Measurements from ENCODE around the gene PIK3C2G. TPM values are rescaled to one million over a fixed set of nuclear protein-coding genes. Genes with fewer than 3 reads are reported as not detected.

The PIK3C2G gene
- total RNA-seq, 4 donors from 2014 or later, result 17.9 to 27.7 (median 26.6) TPM

- intact Hi-C loops (cut with DNase I; ENCODE audit: low total_unique reads), result no loop called here
- 54 to 75% methylated on average over 3 of the region's 3 CpGs for whole genome bisulfite sequencing, 2 donors
- DNase-seq (ENCODE audit: low spot score in 2 of 2), result no peak
- TF ChIP-seq CTCF (IDR thresholded peaks at IDR 0.05), result no peak
- H3K4me3 ChIP-seq (ENCODE audit: low read depth, poor library complexity, severe bottlenecking), result no peak overlapping the region
Observed at GRCh38 chr12:18446061-18446644, 184.8 kb downstream of the PIK3C2G start.

GRCh38 chr12:18454330-18454729 is 193.0 kb downstream of the PIK3C2G start:
- intact Hi-C loops (cut with DNase I; ENCODE audit: low total_unique reads), result no loop called here
- WGBS, 2 donors, result 56 to 66% methylated on average over 1 of the region's 1 CpG
- no peak overlapping the region for H3K4me3 ChIP-seq (ENCODE audit: low read depth, poor library complexity, severe bottlenecking)
- no peak for DNase-seq (ENCODE audit: low spot score in 2 of 2)
- TF ChIP-seq POLR2A (IDR thresholded peaks at IDR 0.05), result no peak
- no peak for TF ChIP-seq CTCF (IDR thresholded peaks at IDR 0.05)

- intact Hi-C loops (cut with DNase I; ENCODE audit: low total_unique reads), result no loop called here
- H3K4me3 ChIP-seq (ENCODE audit: low read depth, poor library complexity, severe bottlenecking), result no peak overlapping the region
- 96 to 97% methylated on average over 2 of the region's 2 CpGs for WGBS, 2 donors
- TF ChIP-seq POLR2A (IDR thresholded peaks at IDR 0.05), result no peak
- no peak for TF ChIP-seq CTCF (IDR thresholded peaks at IDR 0.05)
- no peak for DNase-seq (ENCODE audit: low spot score in 2 of 2)
Observed at GRCh38 chr12:18456344-18456743, 195.0 kb downstream of the PIK3C2G start.

- TF ChIP-seq CTCF (IDR thresholded peaks at IDR 0.05) (no peak), POLR2A (IDR thresholded peaks at IDR 0.05) (no peak)
- DNase-seq (ENCODE audit: low spot score in 2 of 2), result no peak
Observed at GRCh38 chr12:18457362-18457761, 196.0 kb downstream of the PIK3C2G start.

GRCh38 chr12:18461758-18462157 is 200.4 kb downstream of the PIK3C2G start:
- intact Hi-C loops (cut with DNase I; ENCODE audit: low total_unique reads), result no loop called here
- 55 to 59% methylated on average over 2 of the region's 2 CpGs for WGBS, 2 donors
- TF ChIP-seq POLR2A (IDR thresholded peaks at IDR 0.05), result no peak
- TF ChIP-seq CTCF (IDR thresholded peaks at IDR 0.05), result no peak
- no peak for DNase-seq (ENCODE audit: low spot score in 2 of 2)
- no peak overlapping the region for H3K4me3 ChIP-seq (ENCODE audit: low read depth, poor library complexity, severe bottlenecking)

More at GRCh38 chr12:18457362-18457761, 196.0 kb downstream of the PIK3C2G start:
- WGBS, 2 donors, result 65 to 68% methylated on average over 1 of the region's 1 CpG
- intact Hi-C loops (cut with DNase I; ENCODE audit: low total_unique reads), result no loop called here
- H3K4me3 ChIP-seq (ENCODE audit: low read depth, poor library complexity, severe bottlenecking), result no peak overlapping the region

GRCh38 chr12:18462442-18462841 is 201.1 kb downstream of the PIK3C2G start:
- TF ChIP-seq CTCF (IDR thresholded peaks at IDR 0.05) (no peak), POLR2A (IDR thresholded peaks at IDR 0.05) (no peak)
- no peak overlapping the region for H3K4me3 ChIP-seq (ENCODE audit: low read depth, poor library complexity, severe bottlenecking)
- WGBS, 2 donors, result 3 to 4% methylated on average over 3 of the region's 3 CpGs
- intact Hi-C loops (cut with DNase I; ENCODE audit: low total_unique reads), result no loop called here
- DNase-seq (ENCODE audit: low spot score in 2 of 2), result no peak

Data from lower leg skin (tissue), 4 donors.